H1 (cell line): ENCODE data around the gene EPHA2. TPM values are rescaled to one million over a fixed set of nuclear protein-coding genes. Genes with fewer than 3 reads are reported as not detected.

Experiments
- CTCF ChIA-PET: fragments of 300-600 bp; sonication (Branson Sonifier 250); formaldehyde crosslinking; loops from one replicate; lab custom pipeline; 2021; ENCODE audit not compliant: partially characterized antibody; lab: Charles Lee
- POLR2A ChIA-PET: fragments of 300-600 bp; sonication (Branson Sonifier 250); formaldehyde crosslinking; loops from one replicate; lab custom pipeline; 2021; ENCODE audit warnings: inconsistent platforms; ENCODE audit not compliant: partially characterized antibody; lab: Charles Lee
- DNase-seq, 2 experiments: peaks; one replicate each; pipeline versions ENCODE4 v3.0.0 to v3.0.0-alpha.2; 2010 to 2022; ENCODE audit warnings: low spot score in 2 of 2, low read depth in 1 of 2, mixed read lengths in 1 of 2
- FAIRE-seq: peaks from 2 replicates; lab custom pipeline; 2011; peaks lifted over from hg19 to GRCh38; lab: Jason Lieb, UNC
- H2AFZ ChIP-seq: 2 replicates; pipeline ENCODE4 v1.8.1; 2012; ENCODE audit warnings: low read length, inconsistent platforms
- H2AK5ac ChIP-seq: 2 replicates; pipeline ENCODE4 v1.6.1; 2013; ENCODE audit warnings: low read depth, low read length
- H2BK120ac ChIP-seq: replicated peaks from 2 replicates; pipeline ENCODE3; 2013; ENCODE audit warnings: low read depth, low read length, inconsistent platforms
- H2BK12ac ChIP-seq: 2 replicates; pipeline ENCODE4 v1.6.1; 2013; ENCODE audit warnings: low read depth, low read length
- H2BK15ac ChIP-seq: 2 replicates; pipeline ENCODE4 v1.6.1; 2013; ENCODE audit warnings: low read length
- H2BK20ac ChIP-seq: 2 replicates; pipeline ENCODE4 v1.6.1; 2013; ENCODE audit warnings: low read length
- H2BK5ac ChIP-seq: 2 replicates; pipeline ENCODE4 v1.6.1; 2013; ENCODE audit warnings: low read depth, low read length
- H3K14ac ChIP-seq: 2 replicates; pipeline ENCODE4 v1.6.1; 2013; ENCODE audit warnings: inconsistent platforms; ENCODE audit not compliant: insufficient read length
- H3K18ac ChIP-seq: 2 replicates; pipeline ENCODE4 v1.6.1; 2013; ENCODE audit warnings: low read length; ENCODE audit errors: extremely low read depth
- H3K23ac ChIP-seq: 2 replicates; pipeline ENCODE4 v1.6.1; 2013; ENCODE audit warnings: inconsistent platforms; ENCODE audit not compliant: insufficient read length
- H3K23me2 ChIP-seq: 2 replicates; pipeline ENCODE4 v1.6.1; 2013; ENCODE audit warnings: low read depth, low read length
- H3K27ac ChIP-seq: 2 replicates; pipeline ENCODE4 v1.6.1; 2011; ENCODE audit warnings: low read depth, low read length, inconsistent platforms
- H3K27me3 ChIP-seq, 4 experiments: replicated peaks in 1 of 4; 1 replicate in 1 of 4; 2 replicates in 3 of 4; pipeline versions ENCODE4 v1.6.1 to v1.8.1; 2011 to 2013; ENCODE audit warnings: low read length in 3 of 4, mild to moderate bottlenecking in 3 of 4, inconsistent platforms in 2 of 4, mixed read lengths in 2 of 4, moderate library complexity in 1 of 4; ENCODE audit not compliant: control insufficient read depth in 3 of 4, insufficient read depth in 3 of 4; ENCODE audit errors: extremely low read depth in 1 of 4
- H3K36me3 ChIP-seq, 4 experiments: 2 replicates each; pipeline versions ENCODE4 v1.6.1 to v1.8.1; 2011 to 2013; ENCODE audit warnings: mild to moderate bottlenecking in 4 of 4, low read length in 3 of 4, moderate library complexity in 2 of 4, control low read depth in 1 of 4, inconsistent platforms in 1 of 4; ENCODE audit not compliant: insufficient read depth in 4 of 4, control insufficient read depth in 2 of 4
- H3K4ac ChIP-seq: replicated peaks from 2 replicates; pipeline ENCODE3; 2013; ENCODE audit warnings: low read length, low read depth, mixed read lengths, inconsistent platforms; ENCODE audit not compliant: insufficient read length
- H3K4me1 ChIP-seq, 4 experiments: replicated peaks in 1 of 4; 1 replicate in 1 of 4; 2 replicates in 3 of 4; pipeline versions ENCODE4 v1.6.1 to v1.8.1; 2011 to 2013; ENCODE audit warnings: low read length in 3 of 4, inconsistent platforms in 2 of 4, mixed read lengths in 1 of 4; ENCODE audit not compliant: insufficient read depth in 4 of 4, control insufficient read depth in 3 of 4
- H3K4me2 ChIP-seq, 2 experiments: 2 replicates each; pipeline versions ENCODE4 v1.6.1 to v1.8.1; 2011 to 2013; ENCODE audit warnings: low read depth in 2 of 2, low read length in 2 of 2, control low read depth in 1 of 2, inconsistent platforms in 1 of 2, mild to moderate bottlenecking in 1 of 2; ENCODE audit not compliant: insufficient read depth in 1 of 2
- H3K4me3 ChIP-seq, 4 experiments: fragments of 200-600, 300-600 bp in 1 of 4; sonication (generic), shearing (Covaris generic), sonication (Bioruptor Twin) in 1 of 4; 2 replicates each; pipeline versions ENCODE4 v1.5.1 to v1.8.1; 2011 to 2016; ENCODE audit warnings: low read length in 4 of 4, low read depth in 3 of 4, control low read depth in 2 of 4, inconsistent platforms in 2 of 4, mild to moderate bottlenecking in 2 of 4, mixed read lengths in 1 of 4, moderate library complexity in 1 of 4; ENCODE audit not compliant: insufficient read depth in 2 of 4; ENCODE audit errors: extremely low read depth in 1 of 4
- H3K56ac ChIP-seq: replicated peaks from 2 replicates; pipeline ENCODE3; 2013; ENCODE audit warnings: low read depth, mild to moderate bottlenecking, mixed read lengths, low read length, inconsistent platforms; ENCODE audit not compliant: insufficient read length
- H3K79me1 ChIP-seq: 2 replicates; pipeline ENCODE4 v1.6.1; 2013; ENCODE audit warnings: low read depth, low read length, control low read depth
- H3K79me2 ChIP-seq, 2 experiments: 2 replicates each; pipeline versions ENCODE4 v1.6.1 to v1.8.1; 2012 to 2013; ENCODE audit warnings: low read length in 2 of 2, mild to moderate bottlenecking in 2 of 2, inconsistent platforms in 1 of 2; ENCODE audit not compliant: insufficient read depth in 2 of 2, control insufficient read depth in 1 of 2
- H3K9ac ChIP-seq, 4 experiments: replicated peaks in 1 of 4; 1 replicate in 1 of 4; 2 replicates in 3 of 4; pipeline versions ENCODE4 v1.6.1 to v1.8.1; 2011 to 2013; ENCODE audit warnings: low read depth in 3 of 4, low read length in 3 of 4, control low read depth in 2 of 4, mild to moderate bottlenecking in 2 of 4, moderate library complexity in 2 of 4, inconsistent platforms in 1 of 4; ENCODE audit errors: extremely low read depth in 1 of 4
- H3K9me3 ChIP-seq, 2 experiments: 2 replicates each; pipeline versions ENCODE4 v1.6.1 to v1.8.1; 2012 to 2013; ENCODE audit warnings: mild to moderate bottlenecking in 2 of 2, moderate library complexity in 2 of 2, control low read depth in 1 of 2, inconsistent platforms in 1 of 2, low read depth in 1 of 2, low read length in 1 of 2, mixed read lengths in 1 of 2; ENCODE audit not compliant: insufficient read depth in 2 of 2
- H4K20me1 ChIP-seq, 2 experiments: replicated peaks in 1 of 2; 2 replicates each; pipeline versions ENCODE3 to v1.8.1; 2011 to 2013; ENCODE audit warnings: inconsistent platforms in 2 of 2, low read length in 2 of 2, mild to moderate bottlenecking in 1 of 2; ENCODE audit not compliant: insufficient read depth in 2 of 2, control insufficient read depth in 1 of 2
- H4K5ac ChIP-seq: 2 replicates; pipeline ENCODE4 v1.6.1; 2013; ENCODE audit warnings: low read length, low read depth, mixed read lengths, inconsistent platforms; ENCODE audit not compliant: insufficient read length
- H4K8ac ChIP-seq: 2 replicates; pipeline ENCODE4 v1.8.0; 2013; ENCODE audit warnings: mild to moderate bottlenecking, moderate library complexity, low read length, inconsistent platforms; ENCODE audit not compliant: insufficient read depth; ENCODE audit errors: extremely low read depth
- H4K91ac ChIP-seq: replicated peaks from 2 replicates; pipeline ENCODE3; 2013; ENCODE audit warnings: low read length, mixed read lengths, inconsistent platforms; ENCODE audit not compliant: insufficient read length
- CHD2 ChIP-seq: IDR thresholded peaks from 2 replicates; pipeline ENCODE4 v1.6.1; 2012; ENCODE audit warnings: low read length, improper control_type of control experiment
- EGR1 ChIP-seq: IDR thresholded peaks from 2 replicates; pipeline ENCODE4 v1.6.1; 2011; ENCODE audit warnings: low read depth, low read length, borderline replicate concordance
- NANOG ChIP-seq: IDR thresholded peaks from 2 replicates; pipeline ENCODE4 v1.6.1; 2011; ENCODE audit warnings: low read length, low read depth, mild to moderate bottlenecking, inconsistent platforms; ENCODE audit not compliant: insufficient read depth, poor library complexity, severe bottlenecking
- SP4 ChIP-seq: IDR thresholded peaks from 2 replicates; pipeline ENCODE4 v1.6.1; 2012; ENCODE audit warnings: low read length, inconsistent platforms
- WGBS, 2 experiments: shearing (Covaris generic) in 1 of 2; methylation state at CpG; one replicate each; pipeline versions ENCODE4 v1.1.6 to v1.1.7; 2013 to 2015; ENCODE audit warnings: low lambda C conversion rate in 2 of 2, mixed read lengths in 2 of 2, inconsistent platforms in 1 of 2, low coverage in 1 of 2, missing lambda C conversion rate in 1 of 2; ENCODE audit not compliant: insufficient replicate concordance in 2 of 2, insufficient coverage in 1 of 2, insufficient read length in 1 of 2; ENCODE audit errors: extremely low coverage in 1 of 2, missing lambda C conversion rate in 1 of 2; 5-methylcytosine and 5-hydroxymethylcytosine counted together
- polyA plus RNA-seq, 7 experiments: library from polyadenylated mRNA; depleted of rRNA in 3 of 7; stranded (reverse) in 5 of 7; unstranded in 2 of 7; fragments of >200 nt in 5 of 7; fragments of 200-250 nt in 2 of 7; gene quantifications; 1 replicate in 5 of 7; 2 replicates in 1 of 7; 4 replicates in 1 of 7; pipeline versions ENCODE4 v1.2.1 to v1.2.3, GENCODE V29; 2011 to 2013; ENCODE audit warnings: missing spikeins in 2 of 7, mixed read lengths in 2 of 7
- total RNA-seq: library from RNA; stranded (reverse); fragmentation: NEBNext Ultra II Directional; extraction: Animal tissue kit (Norgen Biotek cat#: 25700); gene quantifications from 2 replicates; pipeline ENCODE4 v1.2.1, GENCODE V29; 2021

Gene EPHA2
- total and polyA plus RNA-seq, 2 of the 8 experiments (the other 6 are each of a cell fraction or from before 2014, with no cell fraction given), result 26.8 to 33.6 TPM

- no peak for FAIRE-seq
- CTCF ChIA-PET, result interaction anchor here (1.1 to 6.4 kb wide), 4 partner anchors 12 to 105 kb away, joined by 3 to 53 read pairs (median 4); no protein-coding TSS in a partner anchor
Observed at GRCh38 chr1:16176653-16177052, 20.8 kb upstream of the EPHA2 start.

More at GRCh38 chr1:16176653-16177052, 20.8 kb upstream of the EPHA2 start:
- Histone ChIP-seq H4K8ac (no peak overlapping the region), H4K20me1 (no peaks in the 10 kb centered on the region), H4K5ac (no peak overlapping the region), H3K79me1 (no peaks in the 10 kb centered on the region), H3K27me3 (no peaks in the 10 kb centered on the region), H3K9ac (no peak overlapping the region), H2BK120ac (no peak overlapping the region), H3K14ac (no peak overlapping the region), H3K4me1 (peaks cover 0 to 18% (median 10%) of the 10 kb centered on the region in 4 experiments; a peak in 6 of 7 replicates), H2AFZ (no peak overlapping the region), H2AK5ac (no peak overlapping the region), H3K4me3 (no peak overlapping the region), H3K4me2 (no peak overlapping the region), H3K4ac (no peak overlapping the region), H2BK12ac (no peak overlapping the region), H3K27ac (no peak overlapping the region), H3K18ac (no peak overlapping the region; the same call in 1 of the 2 replicates), H3K36me3 (no peaks in the 10 kb centered on the region), H3K23me2 (no peaks in the 10 kb centered on the region), H2BK20ac (no peak overlapping the region), H2BK5ac (no peak overlapping the region), H3K56ac (no peak overlapping the region), H4K91ac (peak overlapping the region; percentile 30), H2BK15ac (no peak overlapping the region), H3K9me3 (no peaks in the 10 kb centered on the region), H3K23ac (no peak overlapping the region), H3K79me2 (no peaks in the 10 kb centered on the region)
- DNase-seq, result no peak
- 82% methylated on average over 7 of the region's 7 CpGs; no CpG with 5 or more reads in 1 of the 2 experiments for WGBS, 2 experiments
- POLR2A ChIA-PET, result interaction anchor here (0.5 kb wide), 1 partner anchor 56 kb away, joined by 3 read pairs; no protein-coding TSS in a partner anchor
- TF ChIP-seq CHD2 (no peak), EGR1 (no peak), NANOG (no peak), SP4 (no peak)
